IPS-20b (cell line): ENCODE data around the gene DNER.
"Not testable (repeated sequence)": the region's sequence is repeated elsewhere in the genome, so short reads cannot be mapped to it uniquely, and the experiment has no call there.

ENCODE experiments used
- H3K27ac ChIP-seq: one replicate; pipeline ENCODE4 v1.5.1; 2013; ENCODE audit warnings: low read length
- H3K27me3 ChIP-seq: 2 replicates; pipeline ENCODE4 v1.6.1; 2013; ENCODE audit warnings: mild to moderate bottlenecking, low read length, inconsistent platforms; ENCODE audit not compliant: insufficient read depth
- H3K36me3 ChIP-seq: 2 replicates; pipeline ENCODE4 v1.6.1; 2013; ENCODE audit warnings: low read depth, mild to moderate bottlenecking, inconsistent platforms, low read length, moderate library complexity; ENCODE audit not compliant: insufficient read depth
- H3K4me1 ChIP-seq: 2 replicates; pipeline ENCODE4 v1.6.1; 2013; ENCODE audit warnings: mild to moderate bottlenecking, control low read depth, inconsistent platforms, low read length, moderate library complexity; ENCODE audit not compliant: insufficient read depth
- H3K4me3 ChIP-seq: 2 replicates; pipeline ENCODE4 v1.5.1; 2013; ENCODE audit warnings: mild to moderate bottlenecking, low read length, inconsistent platforms
- H3K9ac ChIP-seq: 2 replicates; pipeline ENCODE4 v1.6.1; 2013; ENCODE audit warnings: low read depth, mild to moderate bottlenecking, inconsistent platforms, low read length, moderate library complexity
- H3K9me3 ChIP-seq: 2 replicates; pipeline ENCODE4 v1.6.1; 2013; ENCODE audit warnings: mild to moderate bottlenecking, low read depth, low read length, inconsistent platforms; ENCODE audit not compliant: insufficient read depth

Gene DNER

DNA sequence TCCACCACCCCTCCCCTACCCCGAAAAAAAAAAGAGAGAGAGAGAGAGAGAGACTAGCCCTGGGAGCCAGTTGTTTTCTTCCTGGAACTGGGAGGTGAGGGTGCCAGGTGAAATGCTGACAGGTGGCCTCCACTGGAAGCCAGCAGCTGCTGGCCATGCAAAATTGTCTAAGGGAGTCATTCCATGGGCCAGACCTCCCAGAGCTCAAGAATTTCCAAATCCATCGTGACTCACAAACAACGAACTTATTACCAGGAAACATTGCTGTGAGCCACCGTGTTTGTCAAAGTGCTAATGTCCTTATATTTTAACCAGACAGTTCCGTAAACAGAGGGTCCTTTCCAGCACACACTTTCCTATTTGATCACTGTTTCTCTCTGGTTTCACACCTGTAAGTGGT, 374.7 kb downstream of the DNER start:
- no peak overlapping the region for H3K4me3 ChIP-seq
- no peaks in the 10 kb centered on the region for H3K4me1 ChIP-seq
- H3K36me3 ChIP-seq = no peaks in the 10 kb centered on the region
- no peak overlapping the region for H3K27ac ChIP-seq
- H3K27me3 ChIP-seq = no peaks in the 10 kb centered on the region
- no peaks in the 10 kb centered on the region for H3K9me3 ChIP-seq
- no peak overlapping the region for H3K9ac ChIP-seq

DNA sequence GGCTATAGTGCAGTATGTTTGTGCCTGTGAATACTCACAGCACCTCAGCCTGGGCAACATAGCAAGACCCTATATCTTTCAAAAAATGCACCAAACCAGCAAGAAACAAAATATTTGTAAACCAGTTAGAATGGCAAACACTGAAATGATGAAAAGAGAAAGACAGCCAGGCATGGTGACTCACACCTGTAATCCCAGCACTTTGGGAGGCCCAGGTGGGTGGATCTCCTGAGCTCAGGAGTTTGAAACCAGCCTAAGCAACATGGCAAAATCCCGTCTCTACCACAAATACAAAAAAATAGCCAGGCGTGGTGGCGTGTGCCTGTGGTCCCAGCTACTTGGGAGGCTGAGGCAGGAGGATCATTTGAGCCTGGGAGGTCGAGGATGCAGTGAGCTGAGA, 375.2 kb downstream of the DNER start:
- not testable (repeated sequence) for H3K4me3 ChIP-seq, H3K9ac ChIP-seq, H3K27ac ChIP-seq, H3K36me3 ChIP-seq, H3K9me3 ChIP-seq, H3K4me1 ChIP-seq, H3K27me3 ChIP-seq

DNA sequence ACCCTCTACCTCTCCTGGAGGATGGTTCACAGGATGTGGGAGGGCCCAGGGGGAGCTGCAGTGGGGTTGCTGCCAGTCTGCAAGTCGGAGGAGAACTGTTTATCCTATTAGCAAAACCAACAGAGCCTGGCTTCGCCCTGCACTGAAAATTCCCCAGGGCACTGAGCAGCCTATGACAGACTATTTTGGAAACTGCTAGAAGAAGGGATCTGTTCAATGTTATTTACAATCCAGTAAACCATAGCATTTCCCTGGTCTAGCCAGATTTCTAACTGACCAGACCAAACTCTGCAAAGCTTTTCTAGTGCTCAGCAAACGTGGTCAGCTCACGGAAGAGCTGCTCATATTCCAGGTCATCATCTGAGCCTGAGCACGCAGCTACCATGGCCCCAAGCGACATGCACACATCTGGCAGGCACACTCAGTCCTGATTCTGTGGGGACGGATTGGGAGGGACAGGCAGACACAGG, 378.4 kb downstream of the DNER start:
- H3K4me1 ChIP-seq = peaks cover 4% of the 10 kb centered on the region; the same call in 1 of the 2 replicates

DNA sequence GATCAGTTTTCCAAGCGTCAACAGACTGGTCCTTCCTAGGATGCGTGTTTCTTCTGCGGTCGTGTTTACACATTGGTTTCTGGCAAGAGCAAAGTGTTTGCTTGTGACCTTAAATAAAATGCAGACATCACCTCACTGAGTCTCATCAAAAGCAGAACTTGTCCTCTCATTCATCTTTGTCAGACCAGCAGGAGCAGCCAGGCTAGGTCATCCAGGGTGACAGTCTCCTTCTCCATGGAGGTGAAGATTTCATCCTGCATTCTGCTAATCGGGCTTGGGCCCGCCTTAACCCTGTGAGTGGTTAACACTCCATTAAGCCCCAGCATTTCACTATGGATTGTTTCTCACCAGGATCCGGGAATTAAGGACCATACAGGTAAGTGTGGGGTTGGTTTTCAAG, 379.0 kb downstream of the DNER start:
- Histone ChIP-seq H3K36me3 (no peaks in the 10 kb centered on the region), H3K27me3 (no peaks in the 10 kb centered on the region), H3K9me3 (no peaks in the 10 kb centered on the region), H3K4me1 (peaks cover 4% of the 10 kb centered on the region; the same call in 1 of the 2 replicates), H3K4me3 (no peak overlapping the region), H3K9ac (no peak overlapping the region), H3K27ac (no peak overlapping the region)

More for the DNA sequence above, 378.4 kb downstream of the DNER start:
- Histone ChIP-seq H3K36me3 (no peaks in the 10 kb centered on the region), H3K4me3 (no peak overlapping the region), H3K9me3 (no peaks in the 10 kb centered on the region), H3K9ac (no peak overlapping the region), H3K27ac (no peak overlapping the region), H3K27me3 (no peaks in the 10 kb centered on the region)

DNA sequence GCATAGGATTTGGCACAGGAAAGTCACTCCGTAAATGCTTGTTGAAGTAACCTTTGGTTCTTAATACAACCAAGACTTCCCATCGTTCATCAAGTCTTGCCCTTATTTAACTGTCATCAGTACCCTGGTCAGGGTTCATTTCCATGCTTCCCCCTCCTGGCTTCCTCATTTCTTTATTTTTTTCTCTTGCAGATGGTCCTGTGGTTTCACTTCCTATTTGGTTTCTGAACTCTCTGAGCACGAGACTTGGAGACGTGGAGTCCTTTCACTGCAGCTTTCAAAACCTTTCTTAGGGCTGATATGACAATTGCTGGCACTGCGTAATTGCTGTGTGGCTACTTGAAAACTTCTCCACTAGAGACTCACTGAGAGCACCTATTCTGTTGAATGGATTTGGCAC, 383.4 kb downstream of the DNER start:
- no peak overlapping the region for H3K4me3 ChIP-seq
- H3K4me1 ChIP-seq = peaks cover 4% of the 10 kb centered on the region; the same call in 1 of the 2 replicates
- no peak overlapping the region for H3K27ac ChIP-seq
- no peaks in the 10 kb centered on the region for H3K36me3 ChIP-seq
- no peaks in the 10 kb centered on the region for H3K9me3 ChIP-seq
- no peak overlapping the region for H3K9ac ChIP-seq
- H3K27me3 ChIP-seq = no peaks in the 10 kb centered on the region

DNA sequence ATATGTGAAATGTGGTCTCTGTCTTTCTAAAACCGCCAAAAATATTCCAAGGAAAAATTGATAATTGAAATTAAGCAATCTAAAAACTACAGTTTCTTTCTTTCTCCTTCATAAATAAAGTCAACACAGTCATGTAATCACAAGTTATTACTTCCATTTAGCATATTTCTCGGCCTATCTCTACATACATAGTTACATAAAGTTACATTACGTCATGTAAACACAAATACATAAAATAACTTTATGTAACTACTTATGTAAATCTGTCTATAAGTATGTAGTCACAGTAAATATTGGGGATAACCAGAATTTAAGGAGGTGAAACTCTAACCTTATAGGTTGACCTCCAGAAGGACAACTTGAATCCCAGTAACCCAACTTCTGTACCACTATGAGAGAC, 394.8 kb downstream of the DNER start:
- Histone ChIP-seq H3K27ac (no peak overlapping the region), H3K4me1 (no peaks in the 10 kb centered on the region), H3K4me3 (no peak overlapping the region), H3K9me3 (no peaks in the 10 kb centered on the region), H3K36me3 (no peaks in the 10 kb centered on the region), H3K9ac (no peak overlapping the region), H3K27me3 (no peaks in the 10 kb centered on the region)

DNA sequence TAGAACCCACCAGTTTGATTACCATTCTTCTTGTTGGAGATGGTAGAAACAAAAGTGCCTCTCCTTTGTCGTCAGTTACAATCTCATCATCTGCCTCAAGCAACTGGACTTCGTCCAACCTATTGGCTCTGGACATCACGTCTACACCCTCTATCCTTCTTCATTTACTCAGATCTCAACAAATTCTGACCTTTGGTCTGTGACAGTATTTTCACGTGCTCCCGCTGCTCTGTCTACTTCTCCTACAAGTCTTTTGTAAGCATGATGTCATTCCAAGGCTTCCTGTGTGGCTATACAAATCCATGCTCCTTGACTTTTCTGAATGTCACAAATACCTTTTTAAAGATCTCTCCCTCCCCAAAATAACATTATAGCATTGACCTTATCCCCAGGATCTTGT, 400.2 kb downstream of the DNER start:
- no peaks in the 10 kb centered on the region for H3K4me1 ChIP-seq
- H3K36me3 ChIP-seq = no peaks in the 10 kb centered on the region
- no peaks in the 10 kb centered on the region for H3K27me3 ChIP-seq
- no peak overlapping the region for H3K9ac ChIP-seq
- no peak overlapping the region for H3K4me3 ChIP-seq
- H3K9me3 ChIP-seq = no peaks in the 10 kb centered on the region
- no peak overlapping the region for H3K27ac ChIP-seq

DNA sequence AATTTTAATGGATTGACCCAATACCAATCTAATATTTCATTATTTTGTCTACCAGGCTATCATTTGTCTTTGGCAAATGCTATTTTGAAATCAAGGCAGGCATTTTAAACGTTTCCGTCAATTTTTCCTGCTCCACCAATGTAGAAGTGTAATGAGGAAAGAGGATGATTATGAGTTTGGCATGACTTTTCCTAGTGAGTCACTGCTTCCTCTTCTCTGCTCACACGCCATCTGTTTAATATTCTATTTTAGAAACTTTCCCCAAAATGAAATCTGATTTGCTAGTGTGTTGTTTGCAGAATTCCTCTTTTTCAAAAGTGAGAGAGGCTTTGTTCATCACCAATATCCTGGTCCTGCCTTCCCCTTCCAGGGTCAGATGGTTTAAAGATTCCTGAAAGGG, 400.8 kb downstream of the DNER start:
- Histone ChIP-seq H3K27me3 (no peaks in the 10 kb centered on the region), H3K4me1 (no peaks in the 10 kb centered on the region), H3K36me3 (no peaks in the 10 kb centered on the region), H3K4me3 (no peak overlapping the region), H3K27ac (no peak overlapping the region), H3K9ac (no peak overlapping the region), H3K9me3 (no peaks in the 10 kb centered on the region)
